DMS 273 (cell line): ENCODE data around the gene GRK5.
A peak's percentile ranks its signal among the peaks of the same experiment; 100 is the strongest.
"Not testable (repeated sequence)": the region's sequence is repeated elsewhere in the genome, so short reads cannot be mapped to it uniquely, and the experiment has no call there.

Source experiments
- DNase-seq: peaks from one replicate; lab custom pipeline; 2025; ENCODE audit not compliant: unreplicated experiment; lab: John Stamatoyannopoulos, UW

GRK5 gene

DNA sequence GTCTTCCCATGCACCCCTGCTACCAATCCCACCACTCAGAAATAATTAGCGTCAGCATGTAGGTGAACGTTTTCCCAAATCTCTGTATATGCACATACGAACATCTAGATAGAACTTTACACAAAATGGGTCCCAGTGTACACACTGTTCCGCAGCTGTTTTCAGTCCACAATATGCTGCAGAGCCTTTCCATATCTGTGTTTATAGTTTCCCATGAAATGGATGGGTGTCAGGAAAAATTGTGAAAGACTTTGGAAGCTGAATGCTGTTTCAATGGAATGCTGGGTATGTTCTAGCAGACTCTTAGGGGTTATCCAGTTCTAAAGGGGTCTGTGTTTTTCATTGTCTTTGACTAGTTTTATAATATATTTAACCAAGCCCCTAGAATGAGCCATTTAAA, 13.8 kb downstream of the GRK5 start:
- DNase-seq = no peak

DNA sequence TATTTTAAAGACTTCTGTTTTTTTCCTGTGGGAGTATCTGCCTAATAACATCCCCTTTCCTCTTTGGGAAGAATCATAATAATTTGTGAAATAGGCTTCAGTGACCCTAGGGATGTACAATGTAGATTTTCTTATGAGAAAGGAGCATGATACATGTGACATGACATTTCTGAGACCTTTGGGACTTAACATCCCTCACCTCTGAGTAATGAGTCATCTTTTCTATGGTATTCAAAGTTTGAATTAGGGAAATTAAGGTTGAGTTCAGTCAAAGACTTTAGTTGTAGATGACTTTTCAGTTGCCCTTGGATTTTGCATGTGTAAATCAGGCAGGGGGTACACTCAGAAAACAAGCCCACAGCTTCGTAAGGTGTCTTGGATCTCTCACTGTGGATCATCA, 14.3 kb downstream of the GRK5 start:
- DNase-seq = no peak

DNA sequence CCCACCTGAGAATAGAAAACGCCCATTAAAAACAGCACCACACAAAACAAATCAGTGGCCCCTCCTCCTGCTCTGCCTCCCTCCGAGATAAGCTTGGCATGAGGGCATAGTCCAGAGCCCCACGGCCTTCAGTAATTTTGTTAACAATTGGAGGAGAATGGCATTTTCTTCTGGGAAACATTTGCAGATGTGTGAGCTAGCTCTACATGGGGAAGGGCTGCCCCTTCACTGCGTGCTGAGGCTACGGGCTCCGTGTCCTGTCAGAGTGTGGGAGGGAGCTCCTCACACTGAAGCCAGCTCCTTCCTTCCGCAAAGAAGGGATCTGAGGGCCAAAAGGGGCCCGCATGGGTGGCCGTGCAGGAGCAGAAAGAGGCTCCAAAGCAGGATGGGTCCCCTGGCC, 15.2 kb downstream of the GRK5 start:
- DNase-seq = no peak

DNA sequence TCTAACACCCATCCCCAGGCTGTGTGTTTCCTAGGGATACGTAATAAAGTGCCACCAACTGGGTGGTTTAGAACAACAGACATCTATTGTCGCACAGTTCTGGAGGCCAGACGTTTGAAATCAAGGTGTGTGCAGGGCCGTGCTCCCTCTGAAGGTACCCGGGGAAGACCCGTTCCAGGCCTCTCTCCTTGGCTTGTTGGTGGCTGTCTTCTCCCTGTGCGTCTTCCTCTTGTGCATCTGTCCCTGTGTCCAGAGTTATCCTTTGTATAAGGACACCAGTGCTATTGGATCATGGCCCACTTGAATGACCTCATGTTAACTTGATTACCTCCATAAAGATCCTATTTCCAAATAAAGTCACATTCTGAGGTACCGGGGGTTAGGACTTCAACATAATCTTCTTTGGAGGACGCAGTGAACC, 15.6 kb downstream of the GRK5 start:
- no peak for DNase-seq

DNA sequence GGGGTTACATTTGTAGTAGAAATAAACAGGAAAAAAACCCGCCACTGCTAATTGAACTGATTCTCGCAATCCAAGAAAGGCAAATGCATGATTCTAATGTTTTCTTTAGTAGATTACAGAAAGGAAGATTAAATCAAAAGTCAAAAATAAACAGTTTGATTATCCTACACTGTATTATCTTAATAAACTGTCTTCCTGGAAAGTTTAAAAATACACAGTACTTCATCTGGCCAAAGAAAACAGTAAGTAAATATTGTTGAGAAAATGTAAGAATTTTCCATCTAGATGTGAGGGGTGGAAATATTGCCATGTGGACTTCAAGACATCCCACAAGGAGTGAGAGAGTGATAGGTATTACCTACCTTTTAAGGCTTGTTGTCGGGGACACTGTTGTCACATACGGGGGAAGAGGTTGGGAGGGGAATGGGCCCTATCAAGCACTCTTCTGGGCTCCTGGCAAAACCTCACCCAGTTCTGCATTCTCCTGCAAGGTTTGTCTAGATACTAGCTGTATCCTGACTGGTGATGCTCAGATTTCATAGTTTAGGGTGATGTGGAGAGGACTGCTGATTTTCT, 17.8 kb downstream of the GRK5 start:
- DNase-seq = no peak

DNA sequence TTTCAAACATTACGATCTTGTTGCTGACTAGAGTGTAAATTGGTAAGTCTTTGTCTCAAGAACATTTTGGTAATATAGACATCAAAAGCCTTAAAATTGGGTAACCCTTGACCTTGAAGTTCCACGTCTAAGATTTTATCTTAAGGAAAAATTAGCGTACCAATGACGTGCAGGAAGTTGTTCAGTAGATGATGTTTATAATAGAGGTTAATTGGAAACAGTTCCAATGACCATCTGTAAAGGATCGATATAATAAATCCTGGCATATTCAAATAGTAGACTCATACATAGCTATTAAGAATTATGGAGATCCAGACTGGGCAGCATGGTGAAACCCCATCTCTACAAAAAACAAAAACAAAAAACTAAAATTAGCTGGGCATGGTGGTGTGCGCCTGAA, 20.5 kb downstream of the GRK5 start:
- DNase-seq = no peak

DNA sequence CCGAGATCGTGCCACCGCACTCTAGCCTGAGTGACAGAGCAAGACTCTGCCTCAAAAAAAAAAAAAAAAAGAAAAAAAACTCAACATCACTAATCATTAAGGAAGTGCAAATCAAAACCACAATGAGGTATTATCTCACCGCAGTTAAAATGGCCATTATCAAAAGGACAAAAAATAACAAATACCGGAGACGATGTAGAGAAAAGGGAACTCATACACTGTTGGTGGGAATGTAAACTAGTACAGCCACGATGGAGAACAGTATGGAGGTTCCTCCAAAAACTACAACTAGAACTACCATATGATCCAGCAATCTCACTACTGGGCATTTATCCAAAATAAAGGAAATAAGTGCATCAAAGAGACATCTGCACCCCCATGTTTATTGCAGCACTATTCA, 24.3 kb downstream of the GRK5 start:
- peak; percentile 31 for DNase-seq

DNA sequence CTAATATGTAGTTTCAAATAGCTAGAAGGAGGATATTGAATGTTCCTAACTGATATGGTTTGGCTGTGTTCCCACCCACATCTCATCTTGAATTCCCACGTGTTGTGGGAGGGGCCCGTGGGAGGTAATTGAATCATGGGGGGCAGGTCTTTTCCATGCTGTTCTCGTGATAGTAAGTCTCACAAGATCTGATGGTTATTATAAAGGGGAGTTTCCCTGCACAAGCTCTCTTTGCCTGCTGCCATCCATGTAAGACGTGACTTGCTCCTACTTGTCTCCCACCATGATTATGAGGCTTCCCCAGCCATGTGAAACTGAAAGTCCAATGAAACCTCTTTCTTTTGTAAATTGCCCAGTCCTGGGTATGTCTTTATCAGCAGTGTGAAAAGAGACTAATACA, 25.1 kb downstream of the GRK5 start:
- not testable (repeated sequence) for DNase-seq

DNA sequence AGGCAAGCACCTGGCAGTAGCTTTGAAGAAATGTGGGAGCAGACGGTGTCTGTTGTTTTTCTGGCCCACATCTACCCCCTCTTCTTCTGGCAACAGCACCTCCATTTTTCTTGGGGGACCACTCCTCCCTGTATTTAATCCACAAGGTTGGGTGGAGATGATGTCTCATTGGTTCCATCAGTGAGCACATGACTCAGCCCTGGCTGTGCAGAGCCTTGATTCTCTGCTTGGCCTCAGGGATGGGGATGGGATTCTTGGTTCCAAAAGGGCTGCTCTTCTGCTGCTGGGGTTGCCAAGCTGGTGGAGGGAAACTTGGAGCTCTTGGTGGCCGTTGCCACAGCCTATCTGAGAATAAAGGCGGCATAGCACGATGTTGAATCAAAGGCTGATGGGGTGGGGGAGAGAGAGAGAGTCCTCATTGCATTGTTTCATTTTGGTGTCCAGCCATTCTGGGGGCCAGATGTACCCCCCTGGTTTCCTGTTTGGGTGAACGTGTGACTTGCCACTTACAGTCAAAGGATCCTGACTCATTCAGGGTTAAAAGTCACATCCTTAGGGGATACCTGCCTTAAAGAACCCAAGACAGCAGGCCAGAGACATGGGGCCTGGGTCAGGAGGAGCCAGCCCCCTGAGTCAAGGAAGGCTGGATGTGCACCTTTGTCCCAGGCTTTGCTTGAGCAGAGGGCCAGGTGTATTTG, 25.9 kb downstream of the GRK5 start:
- no peak for DNase-seq

DNA sequence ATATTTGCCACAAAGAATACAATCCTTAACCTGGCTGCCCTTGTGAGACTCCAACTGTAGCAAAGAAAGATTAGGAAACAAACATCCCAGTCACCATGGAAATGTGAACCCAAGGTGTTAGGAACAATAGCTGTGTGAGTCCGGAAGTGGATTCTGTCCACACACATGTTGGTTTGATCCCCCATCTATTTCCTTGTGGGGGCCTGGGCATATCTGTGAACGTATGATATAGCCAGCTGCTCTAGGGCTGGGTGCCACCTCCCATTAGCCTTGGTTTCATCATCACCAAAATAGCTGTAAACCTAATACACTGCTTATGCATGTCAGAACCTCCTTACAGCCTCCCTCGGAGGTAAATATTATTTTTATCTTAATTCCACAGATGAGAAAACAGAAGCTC, 26.4 kb downstream of the GRK5 start:
- peak; percentile 57 for DNase-seq

DNA sequence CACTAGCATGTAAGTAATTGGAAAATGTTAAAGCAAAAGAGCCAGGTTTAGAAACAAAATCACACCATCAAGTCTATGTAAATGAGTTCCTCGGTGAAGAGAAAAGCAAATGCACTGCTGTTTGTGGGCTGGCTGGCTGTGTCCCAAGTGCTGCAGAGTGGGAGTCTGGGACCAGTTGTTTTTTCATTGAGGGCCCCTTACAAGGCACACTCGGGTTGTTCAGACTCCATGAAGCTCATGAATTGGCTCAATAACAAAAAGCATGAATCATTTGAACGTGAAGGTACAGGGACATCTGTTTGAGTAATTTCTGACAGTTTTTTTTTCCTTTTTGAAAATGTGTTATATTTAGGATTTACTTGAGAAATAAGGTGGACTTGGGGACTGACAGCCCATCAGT, 28.0 kb downstream of the GRK5 start:
- DNase-seq = peak; percentile 89

DNA sequence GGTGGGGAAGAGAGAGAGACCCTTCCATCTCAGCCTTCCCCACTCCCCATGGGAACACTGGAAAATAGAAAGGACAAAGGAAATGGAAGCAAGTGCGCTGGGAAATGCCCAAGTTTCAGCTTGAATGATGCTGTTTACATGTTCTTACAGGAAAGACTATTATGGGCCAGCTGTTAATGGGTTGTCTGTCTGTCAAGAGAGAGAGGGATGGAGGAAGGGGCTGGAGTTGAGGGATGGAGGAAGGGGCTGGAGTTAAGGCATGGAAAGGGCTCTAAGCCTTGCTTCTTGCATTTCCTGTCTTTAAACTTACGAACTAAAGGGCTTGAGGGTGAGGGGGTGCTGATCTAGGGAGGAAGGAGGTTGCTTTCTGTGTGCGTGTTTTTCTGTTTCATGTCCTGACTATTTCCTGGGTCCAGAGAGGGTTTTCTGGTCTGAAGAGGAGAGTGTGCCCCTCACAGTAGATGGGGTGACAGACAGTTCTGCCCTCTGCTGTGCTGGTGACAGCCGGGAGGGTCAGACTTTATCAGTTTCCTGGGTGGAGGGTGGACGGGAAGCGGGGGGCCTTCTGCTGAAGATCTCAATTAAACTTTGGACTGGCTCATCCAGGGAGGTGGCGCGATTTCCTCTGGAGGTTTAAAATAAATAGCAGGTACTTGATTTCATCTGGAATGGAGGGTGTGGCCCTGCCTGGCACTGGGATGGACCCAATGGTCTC, 30.5 kb downstream of the GRK5 start:
- DNase-seq = peak; percentile 73

DNA sequence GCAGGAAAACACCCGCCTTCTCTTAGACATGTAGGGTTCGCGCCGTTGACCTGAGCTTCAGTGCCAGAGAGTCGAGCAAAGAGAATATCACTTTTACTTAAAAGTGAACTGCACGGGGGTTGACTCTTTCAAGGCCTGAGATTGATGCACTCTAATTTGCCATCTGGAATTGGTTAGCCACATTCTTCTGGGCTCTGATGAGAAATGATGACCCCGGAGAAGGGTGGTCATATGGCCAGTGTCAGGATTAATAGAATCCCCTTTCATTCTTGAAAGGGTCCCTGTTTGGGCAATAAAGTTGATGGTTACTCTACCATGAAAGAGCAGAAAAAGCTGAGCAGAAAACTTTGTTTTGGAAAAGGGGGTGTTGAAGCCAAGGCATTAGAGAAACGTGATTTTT, 31.2 kb downstream of the GRK5 start:
- DNase-seq = peak; percentile 33

DNA sequence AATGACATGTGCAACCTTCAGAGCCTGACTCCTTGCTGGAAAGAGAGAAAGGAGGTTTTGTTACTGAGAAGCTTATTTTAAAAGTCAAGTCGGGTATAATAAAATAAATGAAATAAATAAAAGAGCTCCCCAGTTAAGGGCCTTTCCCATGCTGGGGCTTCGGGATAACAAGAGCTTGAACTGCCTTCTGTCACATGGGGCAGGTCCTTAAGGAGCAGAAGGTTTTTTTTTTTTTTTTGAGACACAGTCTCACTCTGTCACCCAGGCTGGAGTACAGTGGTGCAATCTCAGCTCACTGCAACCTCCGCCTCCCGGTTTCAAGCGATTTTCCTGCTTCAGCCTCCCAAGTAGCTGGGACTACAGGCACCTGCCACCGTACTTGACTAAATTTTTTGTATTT, 31.6 kb downstream of the GRK5 start:
- DNase-seq = not testable (repeated sequence)

DNA sequence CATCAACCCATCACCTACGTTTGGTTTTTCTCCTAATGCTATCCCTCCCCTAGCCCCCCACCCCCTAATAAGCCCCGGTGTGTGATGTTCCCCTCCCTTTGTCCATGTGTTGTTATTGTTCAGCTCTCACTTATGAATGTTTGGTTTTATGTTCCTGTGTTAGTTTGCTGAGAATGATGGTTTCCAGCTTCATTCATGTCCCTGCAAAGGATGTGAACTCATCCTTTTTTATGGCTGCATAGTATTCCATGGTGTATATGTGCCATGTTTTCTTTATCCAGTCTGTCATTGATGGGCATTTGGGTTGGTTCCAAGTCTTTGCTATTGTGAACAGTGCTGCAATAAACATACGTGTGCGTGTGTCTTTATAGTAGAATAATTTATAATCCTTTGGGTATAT, 32.3 kb downstream of the GRK5 start:
- not testable (repeated sequence) for DNase-seq

DNA sequence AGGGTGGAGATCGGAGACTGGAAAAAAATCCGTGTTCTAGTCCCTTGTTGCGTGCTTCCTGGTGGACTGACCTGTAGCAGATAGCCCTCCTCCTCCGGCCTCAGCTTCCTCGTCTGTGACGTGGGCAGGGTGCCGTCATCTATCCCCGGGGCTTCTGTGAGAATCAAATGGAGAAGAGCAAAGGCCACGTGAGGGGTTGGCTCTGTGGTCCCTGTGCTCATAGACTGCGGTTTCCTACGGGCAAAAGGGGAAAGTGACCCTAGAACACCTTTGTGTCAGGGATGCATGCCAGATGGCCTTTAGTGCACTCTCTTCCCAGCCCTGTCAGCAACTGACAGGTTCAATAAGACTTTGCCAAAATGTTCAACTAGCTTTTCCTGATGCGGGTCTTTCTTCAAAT, 33.7 kb downstream of the GRK5 start:
- peak; percentile 36 for DNase-seq

DNA sequence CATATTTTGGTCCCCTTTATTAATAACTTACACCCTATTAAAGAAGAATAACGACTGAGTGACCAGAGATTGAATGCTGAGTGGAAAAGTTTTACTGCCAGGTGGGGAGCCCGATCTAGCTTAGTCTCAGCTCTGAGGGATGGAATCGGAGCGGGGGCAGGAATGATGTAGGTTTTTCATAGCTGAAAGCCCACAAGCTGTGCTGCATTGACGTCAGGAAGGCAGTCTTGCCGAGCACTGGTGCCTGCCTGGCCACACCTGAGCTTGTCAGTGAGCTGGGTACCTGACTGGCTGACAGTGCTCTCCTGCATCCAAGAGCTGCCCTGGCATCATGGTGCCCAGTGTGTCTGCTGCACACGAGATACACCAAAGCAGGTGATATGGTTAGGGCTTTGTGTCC, 34.8 kb downstream of the GRK5 start:
- no peak for DNase-seq

DNA sequence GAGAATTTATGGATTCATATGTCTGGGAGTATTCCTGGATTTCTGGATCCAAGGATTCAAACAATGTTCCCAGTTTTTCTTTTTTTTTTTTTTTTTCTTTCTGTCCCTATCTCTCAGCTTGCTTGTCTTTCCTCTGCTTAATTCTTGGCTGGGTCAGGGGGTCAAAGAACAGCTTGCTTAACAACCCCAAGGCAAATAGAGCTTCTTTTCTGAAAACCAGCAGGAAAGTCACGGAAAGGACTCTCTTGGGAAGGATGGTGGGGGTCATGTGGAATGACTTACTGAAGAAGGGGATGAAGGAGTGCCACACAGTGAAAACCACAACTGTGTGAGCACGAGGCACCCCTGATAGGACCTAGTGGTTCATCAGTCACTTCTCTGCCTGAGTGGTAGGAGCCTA, 36.1 kb downstream of the GRK5 start:
- DNase-seq = no peak

DNA sequence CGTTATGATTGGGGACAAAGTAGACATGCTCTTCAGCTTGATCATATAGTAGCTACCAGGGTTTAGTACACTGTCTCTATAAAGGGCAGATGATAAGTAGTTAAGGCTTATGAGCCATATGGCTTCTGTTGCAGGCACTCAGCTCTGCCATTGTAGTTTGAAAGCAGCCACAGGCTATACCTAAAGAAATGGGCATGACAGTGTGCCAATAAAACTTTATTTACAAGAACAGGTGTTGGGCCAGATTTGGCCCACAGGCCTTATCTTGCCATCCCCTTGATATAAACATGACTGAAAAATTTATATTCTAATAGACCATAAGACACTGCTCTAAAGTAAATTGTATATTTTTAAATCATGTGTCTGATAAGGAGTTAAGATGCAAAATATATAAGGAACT, 36.6 kb downstream of the GRK5 start:
- peak; percentile 62 for DNase-seq

DNA sequence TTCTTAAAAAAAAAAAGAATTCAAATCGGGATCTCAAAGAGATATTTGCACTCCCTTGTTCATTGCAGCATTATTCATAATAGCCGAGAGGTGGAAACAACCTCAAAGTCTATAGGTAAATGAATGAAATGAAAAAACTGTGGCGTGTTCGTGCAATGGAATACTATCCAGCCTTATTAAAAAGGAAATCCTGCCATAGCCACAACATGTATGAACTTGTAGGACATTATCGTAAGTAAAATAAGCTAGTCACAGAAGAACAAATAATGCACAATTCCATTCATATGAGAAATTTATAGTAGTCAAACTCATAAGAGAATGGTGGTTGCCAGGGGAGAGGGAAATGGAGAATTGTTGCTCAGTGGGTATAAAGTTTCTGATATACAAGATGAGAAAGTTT, 37.9 kb downstream of the GRK5 start:
- DNase-seq = no peak

DNA sequence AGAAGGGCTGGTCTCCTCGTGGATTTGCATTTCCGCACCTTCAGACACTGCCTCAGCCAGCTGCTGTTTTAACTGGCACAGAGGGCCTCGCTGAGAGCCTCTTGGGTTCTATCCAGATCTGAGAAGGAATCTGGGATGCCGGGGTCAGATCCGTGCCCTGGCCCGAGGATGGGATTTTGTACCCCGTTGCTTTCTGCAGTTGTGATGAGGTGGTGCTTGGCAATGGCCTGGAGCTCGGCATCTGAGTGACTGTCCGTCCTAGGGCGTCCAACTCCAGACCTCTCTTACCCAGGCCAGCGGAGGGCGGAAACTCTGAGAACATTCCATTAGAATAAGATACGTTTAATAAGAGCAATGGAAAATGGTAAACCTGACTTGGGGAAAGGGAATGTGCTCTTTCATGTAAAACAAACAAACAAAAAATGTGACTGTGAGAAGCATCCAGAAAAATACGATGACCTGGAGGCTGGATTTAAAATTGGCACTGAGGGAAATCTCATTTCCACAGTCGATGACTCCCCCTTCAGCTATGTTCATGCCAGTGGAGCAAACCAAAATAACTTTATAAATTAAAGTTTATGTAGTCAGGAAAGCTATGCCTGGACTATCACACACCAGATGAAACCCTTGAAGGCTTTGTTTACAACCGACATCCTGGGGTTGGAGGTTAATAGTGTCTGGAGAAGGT, 39.6 kb downstream of the GRK5 start:
- DNase-seq = peak; percentile 83

DNA sequence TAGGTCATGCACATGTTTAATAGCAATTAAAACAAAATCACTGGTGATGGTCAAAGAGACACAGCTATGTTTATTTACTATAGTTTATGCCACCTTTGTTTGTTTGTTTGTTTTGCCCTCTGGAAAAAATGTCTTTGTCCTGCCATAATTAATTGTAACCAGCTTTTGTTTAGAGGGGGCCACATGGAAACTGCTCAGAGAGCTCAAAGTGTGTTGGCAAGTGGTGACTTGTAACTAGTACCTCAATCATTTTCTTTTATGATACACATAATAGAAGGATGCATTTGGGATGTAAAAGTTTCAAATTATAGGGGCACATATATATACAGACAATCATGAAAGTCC, 40.2 kb downstream of the GRK5 start:
- DNase-seq = no peak
